Central memory CD4-positive, alpha-beta T cell (primary cell): Measurements from ENCODE around the gene LNP1.

Experiments
- DNase-seq: peaks from one replicate; pipeline ENCODE4 v3.0.0; 2022

LNP1 gene

DNA sequence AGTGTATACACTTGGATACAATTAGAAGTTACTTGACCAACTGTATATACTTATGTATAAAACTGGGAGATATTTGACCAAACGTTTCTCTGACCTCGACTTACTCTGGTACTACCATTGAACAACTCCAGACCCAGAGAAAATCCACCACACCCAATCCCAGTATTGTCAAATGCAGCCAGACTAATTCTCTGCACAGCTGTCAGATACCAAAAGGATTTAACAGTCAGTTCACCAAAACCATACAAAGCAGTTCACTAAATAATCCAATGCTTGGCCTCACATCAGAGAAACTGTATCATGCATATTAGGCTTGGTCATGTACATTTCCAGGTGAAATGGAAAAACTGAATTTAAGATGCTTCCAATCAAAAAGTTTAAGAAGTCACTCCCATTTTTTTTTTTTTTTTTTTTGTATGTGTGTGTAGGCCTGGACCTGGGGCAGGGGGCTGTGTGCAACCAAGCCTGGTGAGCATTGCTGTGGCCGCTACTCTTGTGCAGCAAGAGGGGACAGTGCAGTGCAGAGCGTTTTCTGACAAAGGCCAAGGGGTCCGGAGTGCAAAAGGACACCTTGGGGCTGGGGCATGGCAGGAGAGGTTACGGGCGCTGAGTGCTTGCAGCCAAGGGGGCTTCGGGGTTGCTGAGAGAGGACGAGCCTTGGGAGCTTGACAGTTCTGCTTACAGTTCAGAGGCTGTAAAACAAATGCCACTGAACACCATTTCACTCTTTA, 1.8 kb upstream of the LNP1 start:
- DNase-seq = no peak

DNA sequence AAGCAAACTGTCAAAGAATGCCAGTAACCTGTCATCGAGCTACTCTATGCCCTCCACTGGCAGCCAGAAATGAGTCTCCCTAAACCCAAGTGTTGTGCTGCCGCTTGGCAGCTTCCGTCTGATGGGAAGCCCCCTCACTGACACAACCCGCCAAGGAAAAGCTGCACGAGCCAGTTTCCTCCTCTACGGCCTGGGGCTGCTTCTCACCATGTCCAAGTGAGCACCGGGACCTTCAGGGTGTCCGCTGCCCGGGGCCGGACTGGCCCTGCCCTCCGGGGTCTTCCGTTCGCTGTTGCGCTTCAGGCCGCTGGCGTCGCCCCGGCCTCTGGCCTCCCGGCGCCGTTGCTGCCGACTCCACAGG, 940 bp upstream of the LNP1 start:
- DNase-seq = peak; percentile 36

DNA sequence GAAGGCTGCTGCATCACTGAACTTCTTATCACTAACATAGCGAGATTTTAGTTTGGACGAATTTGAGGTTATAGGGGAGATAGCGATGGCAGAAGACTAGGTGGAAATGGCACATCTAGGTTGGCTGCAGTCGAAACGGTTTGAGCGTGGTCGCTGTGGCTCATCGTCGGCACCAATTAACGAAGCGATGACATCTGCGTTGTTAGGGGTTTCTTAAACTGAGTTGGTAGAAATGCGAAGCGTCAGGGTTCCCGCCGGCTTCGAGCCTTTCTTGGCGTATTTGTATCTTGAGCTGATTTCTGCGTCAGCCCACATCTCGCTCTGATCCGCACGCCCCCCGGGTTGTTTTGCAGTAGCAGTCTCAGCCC, 319 bp downstream of the LNP1 start:
- DNase-seq = no peak

DNA sequence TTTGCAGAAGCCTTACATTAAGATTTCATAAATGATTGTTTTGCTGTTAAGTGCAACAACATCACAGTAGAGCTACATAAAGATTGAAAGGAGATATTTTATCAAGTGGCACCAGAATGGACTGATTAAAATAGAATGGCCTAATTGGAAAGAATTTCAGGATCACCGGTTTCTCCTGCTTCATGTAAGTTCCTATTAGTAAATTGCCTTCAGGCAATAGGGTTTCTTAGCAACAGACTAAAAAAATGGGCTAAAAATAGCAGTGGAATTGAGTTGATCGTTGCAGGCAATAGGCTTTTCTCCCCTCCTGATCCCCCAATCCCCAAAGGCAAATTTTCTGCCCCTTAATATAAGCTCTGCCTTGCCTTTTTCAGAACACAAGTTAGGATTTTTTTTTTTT, 917 bp downstream of the LNP1 start:
- no peak for DNase-seq

DNA sequence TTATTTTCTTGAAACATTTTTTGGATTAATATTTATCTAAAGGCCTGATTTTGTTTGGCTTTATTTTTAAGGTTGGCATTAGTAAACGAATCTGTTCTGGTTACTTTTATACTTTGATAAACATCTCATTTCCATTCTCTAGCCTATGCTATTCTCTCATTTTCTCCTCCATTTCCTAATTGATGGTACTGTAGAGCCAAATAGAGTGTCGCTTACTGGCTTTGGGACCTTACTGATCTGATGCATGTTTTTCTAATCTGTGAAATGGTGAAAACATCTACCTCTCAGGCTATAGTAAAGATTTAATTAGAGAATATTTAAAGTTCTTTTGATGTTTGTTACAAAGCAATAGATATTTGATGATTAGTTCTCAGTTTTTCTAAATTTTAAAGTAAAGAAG, 1.6 kb downstream of the LNP1 start:
- no peak for DNase-seq

DNA sequence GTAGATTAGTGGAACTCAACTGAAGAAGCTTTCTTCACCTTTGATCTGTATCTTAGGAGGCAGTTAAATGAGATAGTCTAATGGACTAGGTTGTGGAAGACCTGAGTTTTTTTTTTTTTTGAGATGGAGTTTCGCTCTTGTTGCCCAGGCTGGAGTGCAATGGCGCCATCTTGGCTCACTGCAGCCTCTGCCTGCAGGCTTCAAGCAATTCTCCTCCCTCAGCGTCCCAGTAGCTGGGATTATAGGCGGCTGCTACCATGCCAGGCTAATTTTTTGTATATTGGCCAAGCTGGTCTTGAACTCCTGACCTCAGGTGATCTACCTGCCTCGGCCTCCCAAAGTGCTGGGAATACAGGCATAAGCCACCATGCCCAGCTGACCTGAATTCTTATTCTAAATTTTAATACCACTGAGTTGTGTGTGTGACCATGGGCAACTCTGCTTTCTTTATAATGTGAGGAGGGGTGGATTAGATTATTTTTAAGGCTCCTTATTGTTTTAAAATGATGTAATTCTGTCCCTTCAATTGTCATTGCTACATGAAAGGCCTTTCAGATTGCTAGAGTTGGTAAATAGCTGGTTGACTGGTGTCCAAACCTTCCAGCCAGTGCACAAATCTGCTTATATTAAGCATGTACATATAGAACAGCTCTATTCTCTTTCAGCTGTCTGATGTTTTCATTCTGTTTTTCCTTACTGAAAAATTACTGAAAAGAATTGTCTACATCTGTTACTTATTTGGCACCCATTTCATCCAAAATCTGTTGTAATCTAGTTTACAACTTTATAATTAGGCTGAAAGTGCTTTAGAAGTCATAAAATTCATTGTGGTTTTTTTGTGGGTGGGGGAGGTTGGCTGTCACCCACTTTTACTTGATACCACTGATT, 2.3 kb downstream of the LNP1 start:
- no peak for DNase-seq

DNA sequence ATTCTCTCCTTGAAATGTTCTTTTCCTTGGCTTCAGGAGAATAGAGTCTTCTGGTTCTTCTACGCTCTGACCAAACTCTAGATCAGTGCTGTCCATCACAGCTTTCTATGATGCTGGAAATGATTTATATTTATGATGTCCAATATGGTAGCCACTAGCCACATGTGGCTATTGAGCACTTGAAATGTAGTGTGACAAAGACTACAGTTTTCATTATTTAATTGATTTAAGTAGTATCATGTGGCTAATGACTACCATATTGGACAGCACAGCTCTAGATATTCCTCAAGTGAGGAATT, 2.9 kb downstream of the LNP1 start:
- DNase-seq = no peak

DNA sequence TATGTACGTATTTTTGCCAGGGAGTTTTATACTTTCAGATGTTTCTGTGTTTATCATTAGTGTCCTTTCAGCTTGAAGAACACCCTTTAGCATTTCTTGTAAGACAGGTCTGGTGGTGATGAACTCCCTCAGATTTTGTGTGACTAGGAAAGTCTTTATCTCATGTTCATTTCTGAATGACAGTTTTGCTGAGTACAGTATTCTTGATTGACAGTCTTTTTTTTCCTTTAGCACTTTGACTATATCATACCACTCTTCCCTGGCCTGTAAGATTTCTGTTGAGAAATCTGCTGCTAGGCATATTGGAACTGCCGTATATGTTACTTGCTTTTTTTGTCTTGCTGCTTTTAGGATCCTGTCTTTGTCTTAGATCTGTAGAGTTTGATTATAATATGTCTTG, 5.8 kb downstream of the LNP1 start:
- no peak for DNase-seq

DNA sequence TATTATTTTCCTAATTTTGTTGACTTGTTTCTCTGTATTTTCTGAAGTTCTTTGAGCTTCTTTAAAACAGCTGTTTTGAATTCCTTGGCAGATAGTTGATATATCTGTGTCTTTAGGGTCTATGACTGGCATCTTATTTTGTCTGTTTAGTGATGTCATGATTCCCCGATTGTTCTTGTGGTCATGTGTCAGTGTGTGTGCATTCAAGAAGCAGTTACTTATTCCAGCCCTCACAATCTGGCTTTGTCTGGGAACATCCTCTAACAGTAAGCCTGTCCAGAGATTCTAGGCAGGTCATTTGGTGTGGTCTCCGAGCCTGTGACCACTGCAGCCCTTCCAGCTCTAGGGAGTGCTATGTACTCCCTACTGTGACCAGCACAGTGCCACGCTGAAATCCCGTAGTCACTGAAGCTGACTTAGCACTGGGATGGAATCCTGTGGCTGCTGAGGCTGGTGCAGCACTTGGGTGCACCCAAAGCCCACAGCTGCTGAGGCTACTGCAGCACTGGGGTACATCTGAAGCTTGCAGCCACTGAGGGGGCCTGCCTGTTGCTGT, 6.7 kb downstream of the LNP1 start:
- no peak for DNase-seq

DNA sequence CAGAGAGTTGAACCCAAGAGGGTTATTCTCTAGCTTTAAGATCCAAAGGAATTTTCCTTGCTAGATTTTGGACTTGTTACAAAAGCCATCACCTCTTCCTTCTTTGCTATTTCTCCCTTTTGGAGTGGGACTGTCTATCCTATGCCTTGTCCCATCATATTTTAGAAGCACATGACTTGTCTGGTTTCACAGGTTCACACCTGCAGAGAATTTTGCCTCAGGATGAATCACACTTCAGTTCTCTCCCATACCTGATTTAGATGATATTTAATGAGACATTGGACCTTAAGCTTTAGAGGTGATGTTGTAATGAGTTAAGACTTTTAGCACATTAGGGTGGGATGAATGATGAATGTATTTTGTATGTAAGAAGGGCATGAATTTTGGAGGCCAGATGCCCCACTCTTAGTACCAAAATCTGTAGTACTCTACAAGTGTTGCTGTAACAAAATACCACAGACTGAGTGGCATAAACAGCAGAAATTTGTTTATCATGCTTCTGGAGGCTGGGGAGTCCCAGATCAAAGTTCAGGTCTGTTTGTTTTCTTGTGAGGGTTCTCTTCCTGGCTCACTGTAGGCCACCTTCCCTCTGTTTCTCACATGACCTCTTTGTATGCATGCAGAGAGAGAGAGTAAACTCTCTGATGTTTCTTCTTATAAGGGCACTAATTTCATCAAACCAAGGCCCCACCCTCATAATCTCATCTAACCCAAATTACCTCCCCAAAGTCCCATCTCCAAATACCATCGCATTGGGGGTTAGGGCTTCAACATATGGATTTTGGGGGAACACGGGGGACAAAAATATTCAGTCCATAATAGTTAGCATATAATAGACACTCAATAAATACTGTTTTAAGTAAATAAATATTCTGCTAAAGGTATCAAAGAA, 10.0 kb downstream of the LNP1 start:
- no peak for DNase-seq

DNA sequence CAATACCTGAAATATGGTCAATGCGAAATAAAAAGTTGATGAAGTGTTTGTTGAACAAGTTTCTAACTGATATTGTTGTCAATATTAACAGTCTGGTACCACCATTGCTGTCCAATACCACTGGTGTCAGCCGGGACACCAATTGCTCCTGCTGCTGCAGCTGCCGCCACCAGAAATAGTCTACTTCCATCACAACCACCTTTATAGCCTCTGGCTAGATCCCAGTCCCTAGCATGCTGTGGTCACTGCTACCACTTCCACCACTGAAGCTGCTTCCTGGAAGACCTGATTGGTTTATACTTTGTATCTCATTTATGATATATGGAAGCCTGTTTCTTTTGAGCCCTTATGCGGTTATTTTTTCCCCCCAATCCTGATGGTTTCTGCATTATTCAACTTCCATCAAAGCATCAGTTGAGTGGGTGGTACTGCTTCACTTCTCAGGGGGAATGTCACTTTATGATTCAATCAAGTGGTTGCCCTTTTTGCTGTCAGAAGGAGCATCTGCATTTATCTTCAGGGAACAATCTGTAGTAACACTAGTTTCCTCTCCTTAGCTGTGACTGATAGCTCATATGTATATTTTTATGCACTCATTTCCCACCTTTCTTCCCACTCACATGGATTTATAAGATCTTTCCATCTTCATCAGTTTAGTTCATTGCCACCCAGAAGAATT, 11.7 kb downstream of the LNP1 start:
- no peak for DNase-seq

DNA sequence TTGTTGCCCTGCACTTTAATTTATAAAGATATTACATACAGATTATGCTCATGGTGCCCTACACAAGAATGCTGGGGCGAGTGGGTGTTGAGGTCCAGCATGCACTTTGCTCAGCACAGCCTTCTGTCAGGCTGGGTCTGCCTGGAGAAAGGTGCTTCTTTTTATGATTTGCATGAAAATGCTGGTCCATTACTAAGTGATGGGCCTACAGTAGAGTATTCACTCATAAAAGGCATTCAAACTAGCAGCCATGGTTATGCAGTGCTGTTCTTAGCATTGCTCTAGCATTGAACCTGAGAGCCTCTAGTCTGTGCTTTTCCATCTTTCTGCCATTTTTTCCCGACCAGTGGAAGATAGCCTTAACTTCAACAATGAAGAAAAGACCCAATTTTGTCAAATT, 12.3 kb downstream of the LNP1 start:
- no peak for DNase-seq

DNA sequence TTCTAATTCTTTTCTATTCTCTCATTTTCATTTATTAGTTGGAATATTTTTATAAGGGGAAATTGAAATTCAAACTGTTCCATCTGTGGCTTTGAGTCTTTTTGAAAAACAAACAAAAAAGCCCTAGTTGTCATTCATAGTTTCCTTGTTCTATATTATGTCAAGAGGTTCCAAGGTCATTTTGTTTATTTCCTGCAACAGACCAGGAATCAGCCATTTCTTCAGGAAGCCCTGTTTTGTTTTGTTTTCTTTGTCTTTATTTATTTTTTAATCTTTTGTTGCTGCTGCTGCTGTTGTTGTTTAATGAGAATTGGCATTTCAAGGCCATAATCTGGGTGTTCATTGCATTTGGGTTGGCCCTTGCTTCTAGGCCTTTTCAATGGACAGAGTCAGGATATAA, 14.8 kb downstream of the LNP1 start:
- no peak for DNase-seq

DNA sequence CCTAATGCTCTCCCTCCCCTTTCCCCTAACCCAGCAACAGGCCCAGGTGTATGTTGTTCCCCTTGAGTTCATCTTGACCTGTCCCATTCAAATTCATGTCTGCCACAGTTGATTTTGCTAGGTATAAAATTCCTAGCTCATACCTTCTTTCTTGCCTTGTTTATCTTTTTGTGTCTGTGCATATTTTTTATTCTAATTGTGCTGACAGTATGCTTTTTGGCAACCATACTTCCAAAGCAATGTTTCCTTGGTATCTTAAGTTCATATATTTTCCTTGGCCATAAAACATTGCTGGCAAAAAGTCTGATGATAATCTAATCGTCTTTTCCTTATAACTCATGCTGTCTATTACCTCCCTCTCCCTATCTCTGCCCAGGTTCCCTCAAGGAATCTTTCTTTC, 15.5 kb downstream of the LNP1 start:
- DNase-seq = no peak

DNA sequence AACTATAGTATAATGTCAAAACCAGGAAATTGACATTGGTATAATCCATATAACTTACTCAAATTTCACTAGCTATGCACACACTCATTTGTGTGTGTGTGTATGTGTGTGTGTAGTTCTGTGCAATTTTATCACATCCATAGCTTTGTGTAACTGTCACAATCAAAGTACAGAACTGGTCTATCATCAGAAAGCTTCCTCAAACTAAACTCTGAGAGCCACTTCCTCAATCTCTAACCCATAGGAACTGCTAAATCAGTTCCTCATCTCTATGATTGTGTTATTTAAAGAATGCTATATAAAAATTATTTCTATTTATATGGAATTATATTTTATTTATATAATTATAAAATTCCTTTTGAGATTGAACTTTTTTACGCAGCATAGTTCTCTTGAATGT, 18.1 kb downstream of the LNP1 start:
- no peak for DNase-seq

DNA sequence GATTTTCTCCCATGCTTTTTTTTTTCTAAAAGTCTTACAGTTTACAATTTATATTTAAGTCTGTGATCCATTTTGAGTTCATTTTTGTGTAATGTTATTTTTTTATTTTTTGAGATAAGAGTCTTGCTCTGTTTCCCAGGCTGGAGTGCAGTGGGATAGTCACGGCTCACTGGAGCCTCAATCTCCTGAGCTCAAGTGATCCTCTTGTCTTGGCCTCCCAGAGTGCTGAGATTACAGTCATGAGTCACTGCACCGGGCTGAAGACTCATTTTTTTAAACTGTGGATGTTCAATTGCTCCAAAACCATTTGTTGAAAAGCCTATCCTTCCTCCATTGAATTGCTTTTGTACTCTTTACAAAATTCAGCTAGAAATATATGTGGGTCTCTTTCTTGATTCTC, 19.5 kb downstream of the LNP1 start:
- DNase-seq = no peak

DNA sequence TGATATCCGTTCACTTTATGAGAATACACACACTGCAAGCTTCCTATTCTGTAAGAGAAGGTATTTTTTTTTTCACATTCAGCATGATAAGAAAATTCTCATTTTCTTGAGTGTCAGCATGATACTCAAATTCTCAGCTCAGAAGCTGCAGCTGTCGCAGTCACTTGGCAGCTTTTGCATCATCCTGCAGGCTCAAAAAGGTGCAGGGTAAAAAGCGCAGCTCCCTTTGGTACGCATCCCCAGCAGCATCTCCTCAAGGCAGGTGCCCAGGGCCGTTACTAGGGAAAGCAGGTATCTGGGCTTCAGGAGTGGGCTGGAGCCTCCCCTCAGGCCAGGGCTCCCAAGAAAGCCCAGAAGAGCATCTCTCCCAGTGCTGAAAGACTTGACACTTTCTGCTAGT, 22.3 kb downstream of the LNP1 start:
- no peak for DNase-seq

DNA sequence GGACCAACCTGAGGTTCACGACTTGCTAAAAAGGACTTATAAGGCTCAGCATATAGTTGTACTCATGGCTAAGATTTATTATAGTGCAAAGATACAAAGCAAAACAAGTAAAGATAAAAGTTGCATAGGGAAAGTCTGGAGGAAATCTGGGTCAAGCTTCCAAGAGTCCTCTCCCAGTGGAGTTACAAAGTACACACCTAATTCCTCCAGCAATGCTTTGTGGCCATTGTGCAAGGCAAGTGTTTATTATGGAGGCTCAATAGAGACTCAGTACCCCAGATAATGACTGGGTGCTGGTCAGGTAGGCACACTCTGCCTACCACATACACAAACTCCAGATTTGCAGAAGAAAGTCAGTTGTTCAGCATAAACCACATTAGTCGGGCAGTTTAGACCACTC, 22.9 kb downstream of the LNP1 start:
- DNase-seq = no peak

DNA sequence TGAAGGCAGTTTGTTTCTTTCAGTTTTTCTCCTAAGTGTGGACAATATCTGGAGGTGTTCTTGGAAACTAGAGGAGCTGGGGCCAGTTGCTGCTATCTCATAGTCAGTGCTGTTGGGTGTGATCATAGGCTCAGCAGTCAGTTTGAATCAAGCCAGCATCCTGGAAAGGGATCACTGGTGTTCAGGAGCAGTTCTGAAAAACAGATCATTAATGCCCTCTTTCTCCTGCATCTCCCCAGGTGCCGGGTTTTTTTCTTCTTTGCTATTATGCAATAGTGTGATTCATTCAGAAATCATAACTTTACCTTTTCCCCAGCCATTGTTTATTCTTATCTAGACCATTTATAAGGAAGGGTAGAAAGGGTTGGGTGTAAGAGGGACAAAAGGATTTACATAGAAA, 24.0 kb downstream of the LNP1 start:
- DNase-seq = no peak

DNA sequence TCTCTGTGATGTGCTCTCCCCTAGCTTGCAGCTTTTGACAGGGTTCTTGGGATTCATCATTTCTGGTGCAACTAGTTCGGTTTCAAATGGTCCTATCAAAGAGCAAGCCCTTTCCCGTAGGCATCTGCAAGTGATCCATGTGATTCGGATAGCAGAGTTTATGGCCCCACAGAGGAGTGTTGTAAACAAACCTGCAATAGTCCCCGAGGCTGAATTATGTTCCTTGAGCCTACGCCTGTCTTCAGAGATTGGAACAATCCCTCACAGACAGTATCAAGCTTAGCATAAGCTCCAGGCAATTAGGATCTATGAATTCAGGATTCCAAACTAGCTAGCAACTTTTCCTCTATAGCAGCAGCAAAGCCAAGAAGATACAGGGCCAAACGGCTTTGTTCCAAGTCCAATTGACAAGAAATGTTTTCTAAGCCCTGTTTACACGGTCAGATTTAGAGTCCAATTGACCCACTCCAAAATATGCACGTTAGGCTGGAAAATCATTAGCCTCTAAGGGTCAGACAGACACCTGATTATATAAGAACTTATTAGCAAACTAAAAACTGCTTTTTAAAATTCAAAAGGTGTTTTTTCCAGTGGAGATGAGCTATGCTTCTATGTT, 24.8 kb downstream of the LNP1 start:
- DNase-seq = no peak

DNA sequence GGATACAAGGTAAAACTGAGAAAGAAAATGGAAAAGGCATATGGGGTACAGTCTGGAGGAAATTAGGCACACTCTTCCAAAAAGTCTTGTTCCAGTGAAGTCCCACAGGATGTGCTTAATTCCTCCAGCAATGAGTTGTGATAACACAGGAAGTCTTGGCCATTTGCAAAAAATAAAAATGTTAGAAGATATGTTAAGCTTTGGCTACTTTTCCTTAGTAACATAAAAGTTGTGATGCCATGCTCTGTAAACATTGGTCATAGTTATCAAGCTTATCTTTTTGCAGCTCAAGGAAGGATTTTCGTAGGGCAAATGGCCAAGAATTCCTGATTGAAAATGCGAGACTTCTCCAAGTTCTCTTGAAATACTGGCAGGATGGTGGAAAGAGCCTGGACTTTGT, 26.4 kb downstream of the LNP1 start:
- no peak for DNase-seq

DNA sequence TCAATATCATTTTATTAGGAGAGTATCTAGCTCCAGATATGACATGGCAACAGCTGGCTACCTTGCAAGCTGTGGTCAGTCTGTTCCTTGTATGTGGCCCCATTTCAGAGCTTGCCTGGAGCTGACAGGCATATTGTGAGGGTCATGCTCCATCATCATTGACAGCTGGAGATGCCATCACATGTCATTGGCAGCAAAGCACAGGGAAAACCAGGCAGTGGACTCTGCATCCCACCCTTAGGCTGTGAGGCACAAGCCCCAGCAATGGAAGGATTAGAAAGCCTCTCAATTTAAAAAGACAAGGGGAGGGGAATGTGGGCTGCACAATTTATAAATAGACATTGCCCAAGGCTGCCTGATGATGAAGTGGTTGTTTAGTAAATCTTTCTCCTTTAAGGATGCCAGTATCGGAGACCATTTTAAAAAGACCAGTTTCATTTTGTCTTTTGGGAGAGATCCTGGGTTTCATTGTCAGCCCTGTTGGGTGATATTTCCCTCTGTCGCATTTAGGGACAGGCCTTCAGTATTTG, 27.9 kb downstream of the LNP1 start:
- DNase-seq = no peak
